A673 (cell line): Measurements from ENCODE around the gene WHAMM.

Experiments used
- CTCF ChIP-seq: fragments of 300-800, 200-600 bp; sonication (generic); conservative IDR thresholded peaks from 2 replicates; pipeline ENCODE4 v1.5.1; 2017; ENCODE audit warnings: low read depth, mild to moderate bottlenecking, antibody characterized with exemption, low read length, moderate library complexity, mixed read lengths
- EZH2 ChIP-seq: fragments of 200-600 bp; sonication (generic); IDR thresholded peaks from 2 replicates; pipeline ENCODE4 v1.6.1; 2017; ENCODE audit warnings: borderline replicate concordance, low read depth, mild to moderate bottlenecking, mixed read lengths, antibody characterized with exemption, low read length; ENCODE audit not compliant: poor library complexity, severe bottlenecking

GRCh38 chr15:82763361-82764116 lies 45.9 kb upstream of the WHAMM start:
- TF ChIP-seq CTCF (no peak), EZH2 (no peak)
